GM21360 (cell line): Measurements from ENCODE around the gene RBM26.

Experiments used
- ATAC-seq: cut with Tn5 transposase; IDR thresholded peaks from one replicate; pipeline ENCODE4 v1.9.1; 2021; ENCODE audit warnings: mild to moderate bottlenecking, moderate library complexity; ENCODE audit not compliant: unreplicated experiment

Gene RBM26

DNA sequence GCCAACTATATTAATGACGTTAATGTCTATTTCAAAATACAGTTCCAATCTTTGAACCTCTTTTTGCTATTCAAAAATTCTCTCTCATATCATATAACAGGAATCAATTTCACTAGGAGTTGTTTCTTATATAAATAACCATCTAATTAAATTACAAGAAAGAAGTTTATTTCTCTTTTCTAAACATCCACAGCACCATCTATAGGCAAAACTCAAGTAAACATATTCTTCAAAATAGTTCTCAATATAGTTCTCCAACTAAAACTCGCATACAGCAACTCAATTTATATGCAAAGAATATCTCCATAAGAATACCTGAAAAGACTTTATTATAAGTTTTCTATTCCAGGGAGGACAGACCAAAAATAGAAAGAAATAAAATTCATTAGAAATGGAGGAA is 65.6 kb downstream of the RBM26 start:
- no peak for ATAC-seq

DNA sequence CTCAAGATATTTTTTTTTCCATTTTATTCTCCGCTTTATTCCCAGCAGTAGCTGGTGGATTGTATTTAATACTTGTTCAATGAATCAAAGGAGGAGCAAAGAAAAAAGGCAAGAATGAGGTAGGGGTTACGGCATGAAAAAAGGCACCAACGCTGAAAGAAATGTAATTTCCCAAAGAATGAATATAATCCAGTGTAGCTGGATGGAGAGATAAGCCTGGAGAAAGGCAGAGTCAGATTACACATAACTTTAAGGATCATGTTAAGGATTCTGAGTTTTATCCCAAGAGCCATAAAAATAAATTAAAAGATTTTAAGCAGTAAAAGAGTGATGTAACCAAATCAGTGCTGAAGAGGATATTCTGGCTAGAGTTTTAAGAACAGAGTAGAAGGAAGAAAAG is 67.7 kb downstream of the RBM26 start:
- no peak for ATAC-seq

GRCh38 chr13:79336966-79337365 is 69.1 kb downstream of the RBM26 start:
- no peak for ATAC-seq

DNA sequence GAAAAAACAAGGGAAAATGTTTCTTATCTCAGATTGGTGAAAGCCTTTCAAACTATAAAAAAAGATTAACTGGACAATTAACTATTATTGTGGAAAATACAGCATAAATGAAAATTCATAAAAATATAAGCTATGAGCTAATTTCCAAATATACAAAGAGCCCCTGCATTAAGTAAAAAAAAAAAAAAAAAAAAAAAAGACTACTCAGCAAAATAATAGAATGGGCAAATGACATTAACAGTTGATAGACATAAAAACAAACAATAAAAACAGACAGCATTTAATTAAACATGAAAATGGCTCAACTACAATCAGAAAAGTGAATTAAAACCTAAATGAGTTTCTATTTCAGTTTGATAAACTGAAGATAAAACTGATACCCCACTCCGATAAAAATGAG is 77.5 kb downstream of the RBM26 start:
- no peak for ATAC-seq

DNA sequence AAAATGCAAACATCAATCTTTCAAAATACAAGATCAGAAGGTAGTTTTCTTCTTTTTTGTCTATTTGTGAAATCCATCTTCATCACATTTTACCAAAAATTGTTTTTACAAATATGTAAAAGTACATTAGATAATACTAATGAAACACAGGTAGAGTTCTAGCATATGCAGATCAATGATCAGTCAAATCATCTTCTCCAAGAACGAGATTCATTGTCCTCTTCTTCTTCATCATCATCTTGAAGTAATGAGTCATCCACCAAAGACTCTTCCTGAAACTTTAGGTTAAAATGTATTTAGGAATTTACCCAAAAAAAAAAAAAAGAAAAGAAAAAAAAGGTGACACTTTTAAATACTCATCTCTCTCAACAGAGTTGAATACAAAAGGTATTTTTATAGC is 85.6 kb downstream of the RBM26 start:
- ATAC-seq: no peak

GRCh38 chr13:79318664-79319063 is 87.4 kb downstream of the RBM26 start:
- ATAC-seq: no peak

- no peak for ATAC-seq
Observed at GRCh38 chr13:79317856-79318255, 88.2 kb downstream of the RBM26 start.

DNA sequence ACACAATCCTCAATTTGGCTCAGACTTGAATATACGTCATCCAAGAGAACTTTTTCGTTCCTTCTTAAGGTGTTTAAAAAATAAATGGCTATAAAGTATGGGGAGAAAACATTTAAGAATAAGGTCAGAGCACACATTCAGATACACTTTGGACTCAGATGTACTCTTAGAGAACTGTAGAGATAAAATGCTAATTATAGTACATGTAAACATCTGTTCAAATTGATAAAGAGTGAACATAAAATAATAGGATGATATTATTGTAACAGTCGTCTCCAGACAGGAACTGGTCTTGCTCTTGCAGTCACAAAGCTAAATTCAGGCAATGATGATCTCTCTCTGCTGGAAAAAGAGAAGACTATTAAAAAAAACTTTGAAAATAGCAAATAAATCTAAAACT is 91.4 kb downstream of the RBM26 start:
- no peak for ATAC-seq

- ATAC-seq: no peak
Observed at GRCh38 chr13:79312340-79312855, 93.7 kb downstream of the RBM26 start.

- no peak for ATAC-seq
Observed at GRCh38 chr13:79311386-79311785, 94.7 kb downstream of the RBM26 start.

DNA sequence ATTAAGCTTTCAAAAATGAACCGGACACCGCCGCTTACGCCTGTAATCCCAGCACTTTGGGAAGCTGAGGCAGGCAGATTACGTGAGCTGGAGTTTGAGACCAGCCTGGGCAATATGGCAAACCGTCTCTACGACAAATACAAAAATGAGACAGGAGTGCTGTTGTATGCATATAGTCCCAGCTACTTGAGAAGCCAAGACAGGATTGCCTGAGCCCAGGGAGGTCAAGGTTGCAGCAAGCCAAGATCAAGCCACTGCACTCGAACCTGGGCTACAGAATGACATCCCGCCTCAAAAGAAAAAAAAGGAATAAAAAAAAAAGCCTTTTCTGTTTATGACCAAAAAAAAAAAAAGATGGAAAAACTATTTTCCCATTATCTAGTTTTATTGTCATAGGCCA is 96.4 kb downstream of the RBM26 start:
- ATAC-seq: no peak

GRCh38 chr13:79307866-79308298 is 98.2 kb downstream of the RBM26 start:
- peak; percentile 66 for ATAC-seq

DNA sequence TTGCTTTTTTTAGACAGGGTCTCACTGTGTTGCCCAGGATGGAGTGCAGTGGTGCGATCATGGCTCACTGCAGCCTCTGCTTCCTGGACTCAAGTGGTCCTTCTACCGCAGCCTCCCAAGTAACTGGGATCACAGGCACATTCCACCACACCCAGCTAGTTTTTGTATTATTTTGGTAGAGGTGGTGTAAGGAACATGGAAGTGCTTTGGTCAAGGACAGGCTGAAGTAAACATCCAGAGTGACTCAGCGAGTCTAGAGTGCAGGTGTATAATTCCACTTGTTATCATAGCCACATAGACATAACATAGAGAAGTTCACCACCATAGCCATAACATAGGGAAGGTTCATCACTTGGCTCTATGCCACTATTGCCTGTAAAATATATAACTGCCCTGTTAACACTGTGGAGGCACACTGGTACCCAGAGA is 98.6 kb downstream of the RBM26 start:
- ATAC-seq: peak; percentile 24

DNA sequence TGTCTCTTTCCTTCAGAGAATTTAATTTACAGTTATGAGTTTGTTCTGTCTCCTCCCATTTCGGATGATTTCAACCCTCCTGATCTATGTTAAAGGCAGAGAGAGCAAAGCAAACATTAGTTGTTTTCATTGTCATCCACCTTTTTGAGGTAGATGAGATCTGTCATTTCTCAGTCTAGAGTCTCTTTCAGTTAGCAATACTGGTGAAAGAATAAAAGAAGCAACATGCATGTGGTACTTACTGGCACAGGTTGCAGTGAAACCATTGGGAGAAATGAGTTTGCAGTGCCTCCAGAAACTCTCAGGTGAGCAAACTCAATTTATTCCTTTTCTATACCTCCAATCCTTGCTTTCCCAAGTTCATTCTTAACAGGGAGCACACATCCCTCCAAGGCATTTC is 99.4 kb downstream of the RBM26 start:
- ATAC-seq: no peak

DNA sequence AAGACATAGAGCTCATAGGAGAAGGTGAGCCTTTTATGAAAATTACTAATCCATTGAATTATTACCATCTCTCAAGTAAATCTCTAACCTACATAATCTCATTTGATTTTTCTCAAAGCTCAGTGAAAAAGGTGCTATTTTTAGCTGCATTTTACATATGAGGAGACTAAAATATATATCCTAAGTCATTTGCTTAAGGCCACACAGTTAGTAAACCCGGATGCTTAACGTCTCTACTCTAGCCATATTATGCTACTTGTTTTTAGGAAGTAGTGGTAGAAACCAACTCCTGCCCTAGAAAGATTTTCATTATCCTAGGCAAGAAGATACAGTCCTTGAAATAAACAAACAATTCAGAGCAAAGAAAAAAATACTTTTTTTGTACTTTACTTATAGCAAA is 108.9 kb downstream of the RBM26 start:
- ATAC-seq: no peak

- no peak for ATAC-seq
Observed at GRCh38 chr13:79295906-79296706, 109.9 kb downstream of the RBM26 start.

- no peak for ATAC-seq
Observed at GRCh38 chr13:79290595-79291244, 115.3 kb downstream of the RBM26 start.

GRCh38 chr13:79289571-79289970 is 116.5 kb downstream of the RBM26 start:
- ATAC-seq: no peak

DNA sequence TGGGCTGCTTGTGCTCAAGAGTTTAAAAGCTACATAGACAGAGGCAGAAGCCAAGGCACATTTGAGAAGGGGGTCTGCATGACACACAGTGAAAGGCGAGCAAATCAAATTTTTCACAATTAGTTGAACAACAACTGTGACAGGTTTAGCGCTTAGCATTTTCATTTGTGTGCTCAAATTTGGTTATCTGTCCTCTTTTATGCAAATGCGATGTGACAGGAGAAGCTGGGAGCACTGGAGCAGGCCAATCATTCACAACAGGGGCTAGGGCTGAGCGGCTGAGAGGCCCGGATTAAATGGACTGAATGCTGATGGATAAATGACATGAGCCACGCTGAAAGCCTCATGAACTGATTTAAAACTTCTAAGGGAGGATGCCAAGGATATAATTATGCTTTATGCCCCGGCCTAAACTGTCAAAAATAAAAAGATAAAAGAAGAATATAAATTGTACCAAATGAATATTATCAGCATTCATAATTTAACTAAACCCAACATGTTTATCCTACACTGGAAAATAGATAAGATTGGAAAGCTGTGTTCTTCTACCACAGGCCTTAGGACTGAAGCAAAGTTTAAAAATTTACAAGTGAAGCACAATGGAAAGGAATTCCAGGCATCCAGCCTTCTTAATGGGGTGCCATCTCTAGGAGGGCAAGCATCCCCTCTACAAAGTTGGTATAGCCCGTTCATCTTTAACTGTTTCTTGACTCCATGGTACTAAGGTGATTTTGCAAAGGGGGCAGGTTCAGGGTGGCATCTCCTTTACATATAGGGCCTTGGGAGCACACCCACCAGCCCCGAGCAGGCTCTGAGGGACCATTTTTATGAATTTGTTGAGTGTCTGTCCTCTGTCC is 117.9 kb downstream of the RBM26 start:
- no peak for ATAC-seq

GRCh38 chr13:79285159-79285558 is 120.9 kb downstream of the RBM26 start:
- ATAC-seq: no peak

DNA sequence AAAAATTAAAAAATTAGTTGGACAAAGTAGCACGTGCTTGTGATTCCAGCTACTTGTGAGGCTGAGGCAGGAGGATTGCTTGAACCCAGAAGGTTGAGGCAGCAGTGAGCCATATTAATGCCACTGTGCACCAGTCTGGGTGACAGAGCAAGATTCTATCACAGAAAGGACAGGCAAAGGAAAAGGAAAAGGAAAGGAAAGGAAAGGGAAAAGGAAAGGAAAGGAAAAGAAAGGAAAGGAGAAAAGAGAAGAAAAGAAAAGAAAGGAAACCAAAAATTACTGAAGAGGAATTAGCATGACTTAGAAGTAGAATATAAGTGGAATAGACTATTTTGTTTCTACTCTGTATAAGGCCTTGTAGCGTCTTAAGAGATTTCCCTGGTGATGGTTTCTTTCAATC is 122.3 kb downstream of the RBM26 start:
- ATAC-seq: no peak
